A549 treated with AZD9567 at 1 μM for 4 hours (cell line): ENCODE data around the gene UBE2L6. TPM values are rescaled to one million over a fixed set of nuclear protein-coding genes. Genes with fewer than 3 reads are reported as not detected.

Source experiments
- total RNA-seq: library from RNA; stranded (reverse); fragments of 200-300 nt; extraction: Qiagen RNA extraction; gene quantifications from 5 replicates; pipeline ENCODE4 v1.2.3, GENCODE V29; 2022; ENCODE audit not compliant: insufficient read depth

The UBE2L6 gene
- total RNA-seq: 34.8 to 41.9 TPM (median 37.3 TPM) in 5 replicates

DNA sequence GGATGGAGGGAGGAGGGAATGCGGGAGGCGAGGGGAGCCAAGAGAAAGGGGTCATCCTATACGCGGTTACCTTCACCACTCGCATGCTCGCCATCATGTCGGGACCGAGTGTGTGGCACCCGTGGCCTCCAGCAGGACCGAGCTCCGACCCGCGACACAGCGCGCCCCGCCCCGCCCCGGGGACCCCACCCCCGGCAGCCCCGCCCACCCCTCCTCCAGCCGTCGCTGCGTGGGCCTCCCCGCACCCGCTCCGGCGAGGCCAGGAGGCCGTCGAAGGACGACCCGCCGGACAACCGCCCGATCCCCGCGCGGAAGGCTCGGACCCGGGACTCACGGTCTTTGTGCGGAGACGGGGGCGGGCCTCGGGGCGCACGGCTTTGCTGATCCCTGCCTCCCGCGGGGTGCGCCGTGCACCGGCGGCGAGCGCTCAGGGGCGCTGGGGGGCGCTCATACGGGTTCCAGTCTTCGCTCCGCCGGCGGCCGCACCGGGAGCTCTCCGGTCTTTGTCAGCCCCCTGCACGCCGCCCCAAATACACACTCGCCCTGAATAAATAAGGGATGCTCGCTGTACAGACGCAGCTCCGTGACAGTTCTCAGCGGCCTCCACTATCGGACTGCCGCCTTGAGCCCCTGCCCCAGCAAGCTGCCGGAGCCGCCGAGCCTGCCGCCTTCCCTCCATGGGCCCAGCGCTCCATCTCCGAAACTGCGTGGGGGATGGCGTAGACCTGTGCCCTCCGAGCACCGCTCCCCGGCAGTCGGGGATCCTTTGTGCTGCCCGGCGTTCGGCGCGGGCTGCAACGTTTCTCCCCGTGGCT lies at the start of gene UBE2L6:
Gene UBE2L6 (minus strand): TSS at position 158 of the 815 bp plus-strand sequence. CDS start 61 bp downstream, at position 97.

DNA sequence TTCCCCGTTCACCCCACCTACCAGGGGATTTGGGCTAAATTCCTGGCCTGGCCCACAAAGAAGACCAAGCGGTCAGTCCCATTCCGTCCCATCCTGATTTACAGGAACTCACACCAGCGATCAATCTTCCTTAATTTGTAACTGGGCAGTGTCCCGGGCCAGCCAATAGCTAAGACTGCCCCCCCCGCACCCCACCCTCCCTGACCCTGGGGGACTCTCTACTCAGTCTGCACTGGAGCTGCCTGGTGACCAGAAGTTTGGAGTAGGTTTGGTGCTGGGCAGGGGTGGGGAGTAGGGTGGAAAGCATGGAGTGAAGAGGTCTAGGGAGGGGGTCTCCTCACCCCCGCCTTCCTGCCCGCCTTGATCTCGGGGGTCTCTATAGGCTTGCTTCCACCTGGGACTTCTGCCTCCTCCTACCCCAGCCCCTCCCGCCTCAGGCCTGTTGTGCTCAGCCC lies 30.0 kb upstream of the UBE2L6 start, which contains the start of gene SERPING1:
Gene SERPING1 (plus strand): TSS at position 225 of the 455 bp plus-strand sequence. CDS start 586 bp downstream, outside the sequence.

DNA sequence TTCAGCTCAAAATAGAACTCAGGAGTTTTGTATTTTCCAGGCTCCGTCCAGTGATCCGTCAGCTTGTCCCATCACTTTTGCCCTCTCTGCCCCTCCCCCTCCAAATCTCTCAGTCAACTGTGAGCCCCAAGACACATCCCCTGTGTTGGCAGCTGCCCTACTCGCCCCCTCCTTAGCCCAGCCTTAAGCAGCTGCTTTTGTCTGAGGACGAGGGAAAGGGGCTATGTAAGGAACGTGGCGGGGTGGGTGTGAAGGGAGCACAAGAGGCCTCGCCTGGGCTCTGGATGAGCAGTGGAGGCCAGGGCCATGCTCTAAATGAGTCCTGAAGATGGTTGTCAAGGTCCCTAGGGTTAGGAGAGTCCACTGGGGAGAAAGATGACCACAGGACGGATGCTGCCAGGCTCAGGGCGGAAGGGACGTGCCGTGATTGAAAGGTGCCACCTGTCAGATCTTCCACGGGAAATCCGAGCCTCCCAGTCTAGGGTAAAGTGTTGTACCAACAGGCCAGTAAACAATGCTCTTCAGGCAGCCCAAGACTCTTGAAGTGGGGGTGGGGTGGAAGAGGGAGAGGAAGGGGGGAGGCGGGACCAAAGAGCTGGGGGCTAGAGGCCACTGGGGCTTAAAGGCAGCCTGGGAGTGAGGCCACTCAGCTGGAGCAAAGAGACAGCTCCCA lies 30.4 kb downstream of the UBE2L6 start, which contains the start of gene SMTNL1:
Gene SMTNL1 (plus strand): TSS at position 649 of the 673 bp plus-strand sequence. CDS start 5,048 bp downstream, outside the sequence.

DNA sequence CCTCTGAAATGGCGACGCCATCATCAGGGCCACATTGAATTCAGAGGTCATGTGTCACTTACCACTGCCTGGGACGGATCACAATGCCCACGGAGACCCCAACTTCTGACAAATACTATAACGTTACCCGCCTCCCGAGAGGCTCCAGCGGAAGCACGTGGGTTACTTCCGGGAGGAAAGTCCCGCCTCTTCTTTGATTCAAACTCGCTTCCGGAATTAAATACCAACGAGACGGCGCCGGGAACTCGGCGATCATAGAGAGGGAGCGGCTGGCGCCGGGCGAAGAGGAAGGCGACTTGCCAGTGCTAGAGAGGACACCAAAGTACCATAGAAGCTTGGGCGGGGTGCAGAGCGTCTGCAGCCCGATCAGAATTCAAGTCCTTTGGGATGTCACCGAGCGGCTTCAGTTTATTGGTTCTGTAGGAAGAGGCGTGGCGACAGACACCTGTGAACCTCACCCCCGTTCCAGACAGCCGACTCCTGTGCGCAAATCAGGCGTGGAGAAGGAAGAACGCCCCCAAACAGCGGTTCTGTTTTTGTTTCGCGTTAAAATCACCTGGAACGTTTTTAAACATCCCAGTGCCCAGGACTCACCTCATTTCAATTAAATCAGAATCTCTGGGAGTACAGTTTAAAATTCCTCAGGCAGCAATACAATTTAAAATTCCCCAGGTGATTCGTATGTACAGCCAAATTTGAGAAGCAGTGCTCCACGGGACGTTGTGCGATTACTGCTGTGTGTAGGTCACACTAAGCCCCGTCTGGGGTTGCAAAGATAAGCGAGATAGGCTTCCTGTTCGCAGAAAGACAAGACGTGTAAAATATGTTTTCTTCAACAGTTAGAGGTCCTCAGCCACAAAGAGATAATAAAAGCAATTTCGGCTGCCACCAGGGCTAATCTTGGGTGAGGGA lies 36.6 kb downstream of the UBE2L6 start, which contains the start of gene TIMM10:
Gene TIMM10 (minus strand): TSS at position 159 of the 912 bp plus-strand sequence. CDS start 565 bp downstream, outside the sequence.

DNA sequence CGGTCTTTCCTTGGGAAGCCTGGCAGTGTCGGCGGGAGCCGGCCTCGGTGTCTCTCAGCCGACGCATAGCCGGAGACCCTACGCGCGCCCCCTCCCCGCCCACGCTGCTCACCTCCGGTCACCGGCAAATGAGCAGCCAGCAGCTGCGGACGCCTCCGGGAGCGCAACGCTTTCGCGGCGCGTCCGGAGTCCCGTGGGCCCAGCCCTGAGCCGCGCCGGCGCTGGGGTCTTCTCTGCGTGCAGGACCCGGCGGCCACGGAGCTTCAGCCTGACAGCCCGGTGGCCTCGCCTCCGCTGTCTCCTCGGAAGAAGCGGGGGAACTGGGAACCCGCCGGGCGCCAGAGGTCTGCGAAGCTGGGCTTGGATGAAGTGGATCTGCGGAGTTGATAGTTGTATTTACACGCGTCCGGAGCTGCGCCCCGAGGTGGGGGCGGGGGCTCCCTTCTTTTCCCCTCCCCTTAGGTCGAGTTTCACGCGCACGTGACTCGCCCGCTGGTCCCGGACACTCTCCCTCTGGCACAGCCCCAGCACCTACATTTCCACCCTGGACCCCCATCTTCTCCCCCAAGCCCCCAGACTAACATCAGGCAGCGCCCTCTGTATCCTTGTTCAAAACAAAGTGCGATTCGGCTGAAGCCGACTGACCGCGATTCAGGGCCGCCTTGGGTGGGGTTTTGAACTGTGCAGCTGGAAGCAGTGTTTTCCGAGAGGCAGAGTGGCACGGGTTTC lies 52.0 kb downstream of the UBE2L6 start, which contains the start of gene SLC43A1:
Gene SLC43A1 (minus strand): TSS at position 371 of the 729 bp plus-strand sequence. CDS start 1,591 bp downstream, outside the sequence.

Other genes starting within 250 kb of the UBE2L6 start
- 59.0 to 83.4 TPM (median 74.4 TPM) in 5 replicates for gene TNKS1BP1, start 242.7 kb downstream of the UBE2L6 start, total RNA-seq
- 188 to 217 TPM (median 210 TPM) in 5 replicates for gene SSRP1, start 231.8 kb downstream of the UBE2L6 start, total RNA-seq
- gene P2RX3, start 229.3 kb downstream of the UBE2L6 start, total RNA-seq: 0.07 to 0.15 TPM (median 0.13 TPM) in 4 of 5 replicates, not detected in the other
- gene PRG3, start 186.5 kb downstream of the UBE2L6 start, total RNA-seq: not detected in 5 replicates
- not detected in 5 replicates for gene PRG2, start 177.0 kb downstream of the UBE2L6 start, total RNA-seq
- gene SLC43A3, start 140.6 kb downstream of the UBE2L6 start, total RNA-seq: 0.23 to 0.34 TPM (median 0.29 TPM) in 4 of 5 replicates, not detected in the other
- 70.3 to 89.4 TPM (median 76.9 TPM) in 5 replicates for gene RTN4RL2, start 107.1 kb downstream of the UBE2L6 start, total RNA-seq
- gene SLC43A1, start 52.0 kb downstream of the UBE2L6 start, total RNA-seq: 2.2 to 7.3 TPM (median 2.6 TPM) in 5 replicates
- 149 to 169 TPM (median 162 TPM) in 5 replicates for gene TIMM10, start 36.9 kb downstream of the UBE2L6 start, total RNA-seq
- not detected in 5 replicates for gene SMTNL1, start 30.1 kb downstream of the UBE2L6 start, total RNA-seq
- 0.55 to 1.6 TPM (median 0.84 TPM) in 5 replicates for gene SERPING1, start 30.0 kb upstream of the UBE2L6 start, total RNA-seq
- gene YPEL4, start 82.2 kb upstream of the UBE2L6 start, total RNA-seq: 0.23 to 0.45 TPM (median 0.27 TPM) in 4 of 5 replicates, not detected in the other
- 24.5 to 31.6 TPM (median 30.3 TPM) in 5 replicates for gene CLP1, start 90.1 kb upstream of the UBE2L6 start, total RNA-seq
- gene ZDHHC5, start 100.4 kb upstream of the UBE2L6 start, total RNA-seq: 68.2 to 96.5 TPM (median 70.7 TPM) in 5 replicates
- 30.6 to 36.9 TPM (median 32.6 TPM) in 5 replicates for gene MED19, start 144.5 kb upstream of the UBE2L6 start, total RNA-seq
- gene TMX2, start 144.9 kb upstream of the UBE2L6 start, total RNA-seq: 140 to 159 TPM (median 149 TPM) in 5 replicates
- 77.3 to 152 TPM (median 138 TPM) in 5 replicates for gene SELENOH, start 173.8 kb upstream of the UBE2L6 start, total RNA-seq
- gene BTBD18, start 184.1 kb upstream of the UBE2L6 start, total RNA-seq: not detected in 5 replicates
- 52.0 to 59.8 TPM (median 55.4 TPM) in 5 replicates for gene CTNND1, start 194.1 kb upstream of the UBE2L6 start, total RNA-seq